ENCODE results near the gene HPN. TPM values are rescaled to one million over a fixed set of nuclear protein-coding genes. Genes with fewer than 3 reads are reported as not detected.
A peak's percentile ranks its signal among the peaks of the same experiment; 100 is the strongest.

The HPN gene
- total RNA-seq, 1 experiment from 2014 or later = 10.6 TPM

DNA sequence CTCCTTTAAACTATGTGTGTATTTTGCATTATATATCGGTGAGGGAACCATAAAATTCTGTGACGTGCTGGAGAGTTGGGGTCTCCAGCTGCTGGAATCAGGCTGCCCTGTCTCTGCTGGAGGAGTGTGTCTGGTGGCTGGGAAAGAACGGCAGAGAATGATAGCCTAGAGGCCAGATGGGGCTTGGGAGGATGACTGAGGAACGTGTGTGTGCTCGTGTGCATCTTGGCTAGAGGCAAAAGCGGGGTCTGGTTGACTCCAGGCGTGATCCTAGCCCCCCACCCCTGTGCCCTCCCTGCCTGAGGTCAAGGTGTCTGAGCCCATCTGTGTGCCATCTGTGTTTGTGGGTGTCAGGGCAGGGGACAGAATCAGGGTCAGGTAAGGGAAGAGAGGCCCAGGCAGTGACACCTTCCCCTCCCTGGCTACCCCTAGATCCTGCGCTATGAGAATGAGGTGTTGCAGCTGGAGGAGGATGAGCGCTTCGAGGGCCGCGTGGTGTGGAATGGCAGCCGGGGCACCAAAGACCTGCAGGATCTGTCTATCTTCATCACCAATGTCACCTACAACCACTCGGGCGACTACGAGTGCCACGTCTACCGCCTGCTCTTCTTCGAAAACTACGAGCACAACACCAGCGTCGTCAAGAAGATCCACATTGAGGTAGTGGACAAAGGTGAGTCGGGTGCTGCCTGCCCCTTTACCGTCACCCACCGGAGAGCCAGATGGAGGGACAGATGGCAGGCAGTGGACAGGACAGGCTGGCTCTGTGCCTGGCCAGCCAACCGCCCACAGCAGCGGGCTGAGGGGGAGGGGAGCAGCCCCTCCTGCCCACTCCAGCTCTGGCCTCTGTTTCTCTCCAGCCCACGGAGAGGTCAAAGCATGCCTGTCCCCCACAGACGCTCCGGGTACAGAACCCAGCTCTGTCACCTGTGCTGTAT is 8.2 kb upstream of the HPN start:
- TF ChIP-seq, protein P1, sequence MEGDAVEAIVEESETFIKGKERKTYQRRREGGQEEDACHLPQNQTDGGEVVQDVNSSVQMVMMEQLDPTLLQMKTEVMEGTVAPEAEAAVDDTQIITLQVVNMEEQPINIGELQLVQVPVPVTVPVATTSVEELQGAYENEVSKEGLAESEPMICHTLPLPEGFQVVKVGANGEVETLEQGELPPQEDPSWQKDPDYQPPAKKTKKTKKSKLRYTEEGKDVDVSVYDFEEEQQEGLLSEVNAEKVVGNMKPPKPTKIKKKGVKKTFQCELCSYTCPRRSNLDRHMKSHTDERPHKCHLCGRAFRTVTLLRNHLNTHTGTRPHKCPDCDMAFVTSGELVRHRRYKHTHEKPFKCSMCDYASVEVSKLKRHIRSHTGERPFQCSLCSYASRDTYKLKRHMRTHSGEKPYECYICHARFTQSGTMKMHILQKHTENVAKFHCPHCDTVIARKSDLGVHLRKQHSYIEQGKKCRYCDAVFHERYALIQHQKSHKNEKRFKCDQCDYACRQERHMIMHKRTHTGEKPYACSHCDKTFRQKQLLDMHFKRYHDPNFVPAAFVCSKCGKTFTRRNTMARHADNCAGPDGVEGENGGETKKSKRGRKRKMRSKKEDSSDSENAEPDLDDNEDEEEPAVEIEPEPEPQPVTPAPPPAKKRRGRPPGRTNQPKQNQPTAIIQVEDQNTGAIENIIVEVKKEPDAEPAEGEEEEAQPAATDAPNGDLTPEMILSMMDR (conservative IDR thresholded peaks at IDR 0.05) = no peak

More for the DNA sequence above, 8.2 kb upstream of the HPN start:
- Histone ChIP-seq H3K23ac (ENCODE audit: insufficient read length, low read depth, low read length) (no peak overlapping the region), H3T11ph (ENCODE audit: low read length) (no peak overlapping the region), H3K79me1 (ENCODE audit: insufficient read depth, low read depth, low read length, poor library complexity, severe bottlenecking) (no peaks in the 10 kb centered on the region), H4K91ac (ENCODE audit: insufficient read length, low read depth, low read length) (no peak overlapping the region), H4K20me1 (ENCODE audit: control insufficient read depth, insufficient read depth, insufficient read length) (no peaks in the 10 kb centered on the region), H3K4me2 (ENCODE audit: insufficient read depth, insufficient read length, low read length) (no peak overlapping the region), H3K4me1 (ENCODE audit: insufficient read depth, low read length) (no peaks in the 10 kb centered on the region), H2BK12ac (ENCODE audit: insufficient read length, low read depth, low read length) (no peak overlapping the region), H4K8ac (replicated peaks; ENCODE audit: insufficient read length, low read depth, low read length) (no peak overlapping the region), H3K18ac (ENCODE audit: insufficient read length, low read depth, low read length) (no peak overlapping the region), H2BK120ac (ENCODE audit: low read depth, low read length, poor library complexity, severe bottlenecking) (no peak overlapping the region), H3K9me3 (ENCODE audit: control insufficient read depth, low read depth, low read length) (no peaks in the 10 kb centered on the region), H2BK20ac (ENCODE audit: low read depth, low read length, poor library complexity, severe bottlenecking) (no peak overlapping the region), H3K4ac (ENCODE audit: low read depth, low read length) (no peak overlapping the region), H2BK15ac (ENCODE audit: low read depth, low read length) (no peak overlapping the region), H2AK5ac (ENCODE audit: insufficient read length, low read length) (no peak overlapping the region), H2BK5ac (ENCODE audit: insufficient read length, low read length) (no peak overlapping the region), H4K5ac (ENCODE audit: insufficient read length, low read depth, low read length) (no peak overlapping the region), H3K27me3 (ENCODE audit: insufficient read depth, low read length) (peaks cover 11% of the 10 kb centered on the region; the same call in 1 of the 2 replicates), H2AFZ (ENCODE audit: low read length) (no peak overlapping the region), H3K27ac (ENCODE audit: insufficient read length, low read depth, low read length) (no peak overlapping the region), H3K56ac (ENCODE audit: insufficient read length, low read depth, low read length) (no peak overlapping the region), H3K9ac (ENCODE audit: extremely low read depth, insufficient read length, low read length) (no peak overlapping the region), H3K14ac (ENCODE audit: insufficient read depth, low read length) (no peak overlapping the region), H3K79me2 (ENCODE audit: insufficient read depth, low read length) (no peaks in the 10 kb centered on the region), H3K23me2 (ENCODE audit: insufficient read length, low read depth, low read length, poor library complexity, severe bottlenecking) (peaks cover 8% of the 10 kb centered on the region)
- Mint-ChIP-seq H3K4me3 (peak overlapping the region in 1 of 2 experiments; percentile 8; a peak in 1 of 5 replicates), H3K4me1 (peaks cover 10 to 11% of the 10 kb centered on the region in 2 experiments), H3K27ac (peak overlapping the region in 1 of 3 experiments; percentile 63; a peak in 1 of 7 replicates), H3K9me3 (no peaks in the 10 kb centered on the region; a peak in 1 of 5 replicates), H3K27me3 (ENCODE audit: low read depth) (peaks cover 51% of the 10 kb centered on the region), H3K36me3 (ENCODE audit: insufficient read depth in 1 of 3, low read depth in 3 of 3) (peaks cover 2 to 14% (median 6%) of the 10 kb centered on the region in 3 experiments; a peak in 4 of 7 replicates)
- no CpG with 5 or more reads among the region's 30 CpGs for WGBS (ENCODE audit: extremely low coverage, insufficient read length, low lambda C conversion rate)
- DNase-seq = no peak

All from H9 (cell line).